MM.1S (cell line): Measurements from ENCODE around the gene CCDC136.
A peak's percentile ranks its signal among the peaks of the same experiment; 100 is the strongest.

Experiments
- DNase-seq: peaks from one replicate; pipeline ENCODE4 v3.0.0-alpha.2; 2015
- H2AFZ ChIP-seq: fragments of 300-600 bp; sonication (generic); 2 replicates; pipeline ENCODE4 v1.6.0; 2016; ENCODE audit warnings: antibody characterized with exemption, low read length
- H3F3A ChIP-seq: fragments of 300-600 bp; sonication (generic); 2 replicates; pipeline ENCODE4 v1.6.1; 2016; ENCODE audit warnings: mild to moderate bottlenecking, antibody characterized with exemption, low read length, moderate library complexity, mixed read lengths; ENCODE audit not compliant: insufficient read depth
- H3K27ac ChIP-seq: fragments of 300-600 bp; sonication (generic); 2 replicates; pipeline ENCODE4 v1.5.1; 2016; ENCODE audit warnings: mild to moderate bottlenecking, low read length
- H3K27me3 ChIP-seq: fragments of 300-600 bp; sonication (generic); replicated peaks from 2 replicates; pipeline ENCODE4 v1.6.0; 2016; ENCODE audit warnings: low read length; ENCODE audit not compliant: insufficient read depth
- H3K36me3 ChIP-seq: fragments of 300-600 bp; sonication (generic); replicated peaks from 2 replicates; pipeline ENCODE4 v1.6.1; 2016; ENCODE audit warnings: mild to moderate bottlenecking, low read length, mixed read lengths; ENCODE audit not compliant: insufficient read depth
- H3K4me1 ChIP-seq: fragments of 300-600 bp; sonication (generic); 2 replicates; pipeline ENCODE4 v1.6.1; 2016; ENCODE audit warnings: low read length, mixed read lengths
- H3K4me2 ChIP-seq: fragments of 300-600 bp; sonication (generic); 2 replicates; pipeline ENCODE4 v1.6.0; 2016; ENCODE audit warnings: low read depth, low read length
- H3K4me3 ChIP-seq: fragments of 300-600 bp; sonication (generic); 2 replicates; pipeline ENCODE4 v1.5.1; 2016; ENCODE audit warnings: low read length, mixed read lengths
- H3K79me2 ChIP-seq: fragments of 300-600 bp; sonication (generic); 2 replicates; pipeline ENCODE4 v1.6.1; 2016; ENCODE audit warnings: mixed run types, low read length, mixed read lengths
- H3K9ac ChIP-seq: fragments of 300-600 bp; sonication (generic); 2 replicates; pipeline ENCODE4 v1.6.1; 2016; ENCODE audit warnings: low read length, mixed read lengths
- H3K9me2 ChIP-seq: fragments of 300-600 bp; sonication (generic); replicated peaks from 2 replicates; pipeline ENCODE4 v1.6.1; 2016; ENCODE audit warnings: mild to moderate bottlenecking, low read length, mixed read lengths; ENCODE audit not compliant: insufficient read depth
- H3K9me3 ChIP-seq: fragments of 300-600 bp; sonication (generic); replicated peaks from 2 replicates; pipeline ENCODE4 v1.6.1; 2016; ENCODE audit warnings: mild to moderate bottlenecking, low read length, mixed read lengths; ENCODE audit not compliant: insufficient read depth
- H4K20me1 ChIP-seq: fragments of 300-600 bp; sonication (generic); 2 replicates; pipeline ENCODE4 v1.6.1; 2016; ENCODE audit warnings: mild to moderate bottlenecking, low read length, moderate library complexity, mixed read lengths; ENCODE audit not compliant: insufficient read depth
- EZH2 ChIP-seq: fragments of 300-600 bp; sonication (generic); optimal IDR thresholded peaks from 2 replicates; pipeline ENCODE3; 2017; ENCODE audit warnings: low read depth, mild to moderate bottlenecking, antibody characterized with exemption, low read length, mixed read lengths
- EZH2phosphoT487 ChIP-seq: fragments of 300-600 bp; sonication (generic); IDR thresholded peaks from 2 replicates; pipeline ENCODE4 v1.6.1; 2018; ENCODE audit warnings: antibody characterized with exemption, low read length
- TF ChIP-seq, protein P1 (sequence below): fragments of 300-600 bp; sonication (generic); IDR thresholded peaks from 2 replicates; pipeline ENCODE4 v1.5.1; 2016; ENCODE audit warnings: antibody characterized with exemption, low read length, mixed read lengths

The CCDC136 gene

DNA sequence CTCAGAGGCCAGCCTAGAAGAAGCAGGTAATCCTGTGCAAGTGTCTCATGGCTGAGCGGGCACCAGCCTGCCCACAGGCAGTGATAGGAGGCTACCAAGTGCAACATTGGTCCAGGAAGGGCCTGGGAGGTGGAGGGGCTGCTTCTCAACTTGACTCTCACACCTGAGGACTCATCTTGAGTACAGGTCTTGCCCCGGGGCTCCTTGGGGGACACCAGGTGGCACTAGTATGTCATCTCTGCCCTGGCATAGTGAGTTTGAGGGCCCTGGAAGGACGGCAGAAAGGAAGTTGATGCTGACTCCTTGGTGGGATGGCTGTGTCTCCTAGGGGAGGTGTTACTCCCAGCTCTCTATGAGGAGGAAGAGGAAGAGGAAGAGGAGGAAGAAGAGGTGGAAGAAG, 2.3 kb downstream of the CCDC136 start:
- DNase-seq, result peak; percentile 68
- H3K4me2 ChIP-seq, result no peak overlapping the region
- no peak overlapping the region for H3K27ac ChIP-seq

DNA sequence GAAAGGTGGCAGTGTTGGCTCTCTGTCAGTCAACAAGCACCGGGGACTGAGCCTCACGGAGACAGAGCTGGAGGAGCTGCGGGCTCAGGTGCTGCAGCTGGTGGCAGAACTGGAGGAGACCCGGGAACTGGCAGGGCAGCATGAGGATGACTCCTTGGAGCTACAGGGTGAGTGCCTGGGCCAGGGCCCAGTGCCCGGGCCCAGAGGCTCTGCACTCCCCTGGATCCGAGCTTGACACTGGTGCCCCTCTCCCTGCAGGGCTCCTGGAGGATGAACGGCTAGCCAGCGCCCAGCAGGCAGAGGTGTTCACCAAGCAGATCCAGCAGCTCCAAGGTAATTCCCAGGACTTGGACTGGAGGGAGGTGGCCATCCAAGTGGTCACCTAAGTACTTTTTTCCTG, 2.7 kb downstream of the CCDC136 start:
- H3F3A ChIP-seq, result no peaks in the 10 kb centered on the region
- H3K9ac ChIP-seq, result no peak overlapping the region
- no peaks in the 10 kb centered on the region for H3K9me3 ChIP-seq
- no peaks in the 10 kb centered on the region for H3K36me3 ChIP-seq
- no peaks in the 10 kb centered on the region for H3K9me2 ChIP-seq
- H3K4me2 ChIP-seq, result no peak overlapping the region
- TF ChIP-seq EZH2 (no peak), EZH2phosphoT487 (no peak)
- TF ChIP-seq, protein P1, sequence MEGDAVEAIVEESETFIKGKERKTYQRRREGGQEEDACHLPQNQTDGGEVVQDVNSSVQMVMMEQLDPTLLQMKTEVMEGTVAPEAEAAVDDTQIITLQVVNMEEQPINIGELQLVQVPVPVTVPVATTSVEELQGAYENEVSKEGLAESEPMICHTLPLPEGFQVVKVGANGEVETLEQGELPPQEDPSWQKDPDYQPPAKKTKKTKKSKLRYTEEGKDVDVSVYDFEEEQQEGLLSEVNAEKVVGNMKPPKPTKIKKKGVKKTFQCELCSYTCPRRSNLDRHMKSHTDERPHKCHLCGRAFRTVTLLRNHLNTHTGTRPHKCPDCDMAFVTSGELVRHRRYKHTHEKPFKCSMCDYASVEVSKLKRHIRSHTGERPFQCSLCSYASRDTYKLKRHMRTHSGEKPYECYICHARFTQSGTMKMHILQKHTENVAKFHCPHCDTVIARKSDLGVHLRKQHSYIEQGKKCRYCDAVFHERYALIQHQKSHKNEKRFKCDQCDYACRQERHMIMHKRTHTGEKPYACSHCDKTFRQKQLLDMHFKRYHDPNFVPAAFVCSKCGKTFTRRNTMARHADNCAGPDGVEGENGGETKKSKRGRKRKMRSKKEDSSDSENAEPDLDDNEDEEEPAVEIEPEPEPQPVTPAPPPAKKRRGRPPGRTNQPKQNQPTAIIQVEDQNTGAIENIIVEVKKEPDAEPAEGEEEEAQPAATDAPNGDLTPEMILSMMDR, result no peak
- no peak overlapping the region for H3K27ac ChIP-seq
- DNase-seq, result no peak
- H3K4me3 ChIP-seq, result no peak overlapping the region
- H4K20me1 ChIP-seq, result no peaks in the 10 kb centered on the region
- peaks cover 13% of the 10 kb centered on the region for H3K27me3 ChIP-seq
- H3K4me1 ChIP-seq, result no peaks in the 10 kb centered on the region
- H3K79me2 ChIP-seq, result no peaks in the 10 kb centered on the region
- H2AFZ ChIP-seq, result no peak overlapping the region

More for the DNA sequence above, 2.3 kb downstream of the CCDC136 start:
- H3K9me3 ChIP-seq, result no peaks in the 10 kb centered on the region
- no peaks in the 10 kb centered on the region for H3F3A ChIP-seq
- no peak overlapping the region for H3K4me3 ChIP-seq
- H3K27me3 ChIP-seq, result peaks cover 17% of the 10 kb centered on the region
- H4K20me1 ChIP-seq, result no peaks in the 10 kb centered on the region
- H3K79me2 ChIP-seq, result no peaks in the 10 kb centered on the region
- H3K9ac ChIP-seq, result no peak overlapping the region
- TF ChIP-seq, protein P1, result peak; percentile 74
- no peak for TF ChIP-seq EZH2
- no peak for TF ChIP-seq EZH2phosphoT487
- no peaks in the 10 kb centered on the region for H3K36me3 ChIP-seq
- no peaks in the 10 kb centered on the region for H3K4me1 ChIP-seq
- no peak overlapping the region for H2AFZ ChIP-seq
- H3K9me2 ChIP-seq, result no peaks in the 10 kb centered on the region

DNA sequence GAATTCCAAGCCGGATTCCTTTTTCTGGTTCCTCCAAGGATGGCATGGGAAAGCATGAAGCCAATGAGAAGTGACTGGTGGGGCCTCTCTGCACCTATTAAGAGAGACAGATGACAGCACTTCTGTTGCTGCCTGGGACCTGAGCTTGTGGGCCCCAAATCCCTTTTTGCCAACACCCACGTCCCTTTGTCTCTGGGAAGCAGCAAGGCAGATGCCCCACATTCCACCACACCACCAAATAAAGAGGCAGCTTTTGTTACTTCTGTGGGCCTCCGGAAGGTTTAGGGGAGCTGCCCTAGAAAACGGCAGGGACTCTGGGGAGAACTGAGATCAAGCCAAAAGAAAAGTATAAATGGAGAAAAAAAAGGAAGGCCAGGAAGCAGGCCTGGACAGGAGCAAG, 3.4 kb downstream of the CCDC136 start:
- H3F3A ChIP-seq, result no peaks in the 10 kb centered on the region
- no peaks in the 10 kb centered on the region for H3K4me1 ChIP-seq
- TF ChIP-seq, protein P1, result no peak
- TF ChIP-seq EZH2 (no peak), EZH2phosphoT487 (no peak)
- H4K20me1 ChIP-seq, result no peaks in the 10 kb centered on the region
- no peak for DNase-seq
- H3K27me3 ChIP-seq, result peaks cover 6% of the 10 kb centered on the region
- no peaks in the 10 kb centered on the region for H3K9me2 ChIP-seq
- no peaks in the 10 kb centered on the region for H3K79me2 ChIP-seq
- H3K4me2 ChIP-seq, result no peak overlapping the region
- H3K27ac ChIP-seq, result no peak overlapping the region
- no peaks in the 10 kb centered on the region for H3K9me3 ChIP-seq
- H3K9ac ChIP-seq, result no peak overlapping the region
- H3K4me3 ChIP-seq, result no peak overlapping the region
- no peaks in the 10 kb centered on the region for H3K36me3 ChIP-seq
- no peak overlapping the region for H2AFZ ChIP-seq
